Endothelial cell (in vitro differentiated cells): ENCODE measurements around the gene FAXDC2. TPM values are rescaled to one million over a fixed set of nuclear protein-coding genes. Genes with fewer than 3 reads are reported as not detected.

Experiments
- DNase-seq: peaks from one replicate; pipeline ENCODE4 v3.0.0; 2021; ENCODE audit warnings: low spot score
- H3K27ac Mint-ChIP-seq: one replicate; pipeline ENCODE4 v1.8.0; 2021; ENCODE audit warnings: mixed read lengths, inconsistent platforms; ENCODE audit not compliant: unreplicated experiment
- H3K27me3 Mint-ChIP-seq: one replicate; pipeline ENCODE4 v1.8.0; 2021; ENCODE audit warnings: mild to moderate bottlenecking, moderate library complexity, mixed read lengths, inconsistent platforms; ENCODE audit not compliant: unreplicated experiment
- H3K36me3 Mint-ChIP-seq: one replicate; pipeline ENCODE4 v1.8.0; 2021; ENCODE audit warnings: mild to moderate bottlenecking, low read depth, mixed read lengths, inconsistent platforms; ENCODE audit not compliant: unreplicated experiment
- H3K4me1 Mint-ChIP-seq: one replicate; pipeline ENCODE4 v1.8.0; 2021; ENCODE audit warnings: mild to moderate bottlenecking, mixed read lengths, inconsistent platforms; ENCODE audit not compliant: unreplicated experiment
- H3K4me3 Mint-ChIP-seq: one replicate; pipeline ENCODE4 v1.8.0; 2021; ENCODE audit warnings: mild to moderate bottlenecking, mixed read lengths, inconsistent platforms; ENCODE audit not compliant: unreplicated experiment
- H3K9me3 Mint-ChIP-seq: one replicate; pipeline ENCODE4 v1.8.0; 2021; ENCODE audit warnings: mixed read lengths, inconsistent platforms; ENCODE audit not compliant: unreplicated experiment
- total RNA-seq: library from RNA; stranded (reverse); fragmentation: NEBNext Ultra II Directional; extraction: Animal tissue kit (Norgen Biotek cat#: 25700); gene quantifications from one replicate; pipeline ENCODE4 v1.2.1, GENCODE V29; 2021; ENCODE audit not compliant: unreplicated experiment
- TF ChIP-seq, protein P1 (sequence below): fragments of 200-600 bp; sonication (generic); IDR thresholded peaks from one replicate; pipeline ENCODE4 v1.5.0; 2021; ENCODE audit warnings: antibody characterized with exemption; ENCODE audit not compliant: unreplicated experiment

FAXDC2 gene
- total RNA-seq, 1 donor from 2014 or later, result 9.3 TPM

DNA sequence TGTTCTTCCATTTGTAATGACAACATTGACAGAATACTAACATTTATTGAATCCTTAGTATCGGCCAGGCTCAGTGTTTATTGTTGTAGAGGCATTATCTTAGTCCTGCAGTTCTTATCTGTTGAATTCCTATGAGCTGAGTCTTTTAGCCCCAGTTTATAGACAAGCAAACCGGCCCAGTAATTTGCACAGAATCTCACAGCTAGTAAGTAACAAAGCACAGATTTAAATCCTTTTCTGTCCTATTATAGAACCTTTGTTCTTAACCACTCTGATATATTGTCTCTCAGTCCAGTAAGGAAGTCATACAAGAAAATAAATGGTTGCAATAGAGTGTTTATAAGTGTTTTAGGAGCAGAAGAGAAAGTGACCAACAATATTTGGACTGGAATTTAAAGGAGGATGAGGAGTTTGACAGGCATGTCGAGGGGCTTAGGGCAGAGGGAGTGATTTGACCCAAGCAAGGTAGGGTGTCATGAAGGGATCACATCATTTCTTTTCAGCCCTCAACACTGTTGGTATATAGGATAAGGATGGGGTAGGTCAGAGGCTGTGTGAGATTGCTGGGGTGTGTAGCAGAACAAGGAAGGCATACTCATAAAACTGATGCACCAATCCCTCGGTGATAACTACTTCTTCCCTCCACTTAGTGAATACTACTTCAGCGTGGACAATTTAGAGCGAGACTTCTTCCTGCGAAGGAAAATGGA lies 55.7 kb downstream of the FAXDC2 start:
- peaks cover 39% of the 10 kb centered on the region for H3K36me3 Mint-ChIP-seq
- H3K4me1 Mint-ChIP-seq, result peaks cover 20% of the 10 kb centered on the region
- peak overlapping the region; percentile 3 for H3K27ac Mint-ChIP-seq
- H3K27me3 Mint-ChIP-seq, result peaks cover 2% of the 10 kb centered on the region
- DNase-seq, result no peak
- TF ChIP-seq, protein P1, sequence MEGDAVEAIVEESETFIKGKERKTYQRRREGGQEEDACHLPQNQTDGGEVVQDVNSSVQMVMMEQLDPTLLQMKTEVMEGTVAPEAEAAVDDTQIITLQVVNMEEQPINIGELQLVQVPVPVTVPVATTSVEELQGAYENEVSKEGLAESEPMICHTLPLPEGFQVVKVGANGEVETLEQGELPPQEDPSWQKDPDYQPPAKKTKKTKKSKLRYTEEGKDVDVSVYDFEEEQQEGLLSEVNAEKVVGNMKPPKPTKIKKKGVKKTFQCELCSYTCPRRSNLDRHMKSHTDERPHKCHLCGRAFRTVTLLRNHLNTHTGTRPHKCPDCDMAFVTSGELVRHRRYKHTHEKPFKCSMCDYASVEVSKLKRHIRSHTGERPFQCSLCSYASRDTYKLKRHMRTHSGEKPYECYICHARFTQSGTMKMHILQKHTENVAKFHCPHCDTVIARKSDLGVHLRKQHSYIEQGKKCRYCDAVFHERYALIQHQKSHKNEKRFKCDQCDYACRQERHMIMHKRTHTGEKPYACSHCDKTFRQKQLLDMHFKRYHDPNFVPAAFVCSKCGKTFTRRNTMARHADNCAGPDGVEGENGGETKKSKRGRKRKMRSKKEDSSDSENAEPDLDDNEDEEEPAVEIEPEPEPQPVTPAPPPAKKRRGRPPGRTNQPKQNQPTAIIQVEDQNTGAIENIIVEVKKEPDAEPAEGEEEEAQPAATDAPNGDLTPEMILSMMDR, result no peak
- no peaks in the 10 kb centered on the region for H3K9me3 Mint-ChIP-seq
- H3K4me3 Mint-ChIP-seq, result no peak overlapping the region

DNA sequence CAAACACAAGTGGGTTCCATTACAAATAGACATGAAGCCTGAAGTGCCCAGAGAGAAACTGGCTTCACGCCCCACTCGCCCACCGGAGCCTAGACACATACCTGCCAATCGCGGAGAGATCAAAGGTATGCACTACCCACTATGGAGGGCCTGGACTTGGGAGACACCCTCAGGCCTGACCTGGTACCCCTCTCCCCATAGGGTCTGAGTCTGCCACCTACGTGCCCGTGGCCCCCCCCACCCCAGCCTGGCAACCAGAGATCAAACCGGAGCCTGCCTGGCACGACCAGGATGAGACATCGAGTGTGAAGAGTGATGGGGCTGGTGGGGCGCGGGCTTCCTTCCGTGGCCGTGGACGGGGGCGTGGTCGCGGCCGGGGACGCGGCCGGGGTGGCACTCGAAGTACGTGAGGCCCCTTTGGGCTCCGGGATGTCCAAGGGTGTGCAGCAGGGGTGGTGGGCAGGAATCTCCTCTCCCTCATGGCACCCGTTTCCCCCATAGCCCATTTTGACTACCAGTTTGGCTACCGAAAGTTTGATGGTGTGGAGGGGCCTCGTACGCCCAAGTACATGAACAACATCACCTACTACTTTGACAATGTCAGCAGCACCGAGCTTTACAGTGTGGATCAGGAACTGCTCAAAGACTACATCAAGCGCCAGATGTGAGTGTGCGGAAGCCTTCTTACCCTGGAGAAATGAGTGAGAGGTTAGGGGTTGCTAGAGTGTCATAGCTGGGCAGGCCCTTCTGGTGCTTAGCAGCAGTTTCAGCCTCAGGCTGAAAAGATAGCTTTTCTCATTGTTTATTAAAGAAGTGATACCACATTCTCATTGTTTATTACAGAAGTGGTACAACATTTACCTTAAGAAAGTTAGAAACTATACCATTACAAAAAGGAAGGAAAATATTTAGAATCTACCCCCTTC lies 56.5 kb downstream of the FAXDC2 start:
- Mint-ChIP-seq H3K4me1 (peaks cover 20% of the 10 kb centered on the region), H3K9me3 (no peaks in the 10 kb centered on the region), H3K27ac (no peak overlapping the region), H3K27me3 (peaks cover 2% of the 10 kb centered on the region), H3K36me3 (peaks cover 35% of the 10 kb centered on the region), H3K4me3 (peak overlapping the region; percentile 49)
- DNase-seq, result no peak
- TF ChIP-seq, protein P1, result no peak

DNA sequence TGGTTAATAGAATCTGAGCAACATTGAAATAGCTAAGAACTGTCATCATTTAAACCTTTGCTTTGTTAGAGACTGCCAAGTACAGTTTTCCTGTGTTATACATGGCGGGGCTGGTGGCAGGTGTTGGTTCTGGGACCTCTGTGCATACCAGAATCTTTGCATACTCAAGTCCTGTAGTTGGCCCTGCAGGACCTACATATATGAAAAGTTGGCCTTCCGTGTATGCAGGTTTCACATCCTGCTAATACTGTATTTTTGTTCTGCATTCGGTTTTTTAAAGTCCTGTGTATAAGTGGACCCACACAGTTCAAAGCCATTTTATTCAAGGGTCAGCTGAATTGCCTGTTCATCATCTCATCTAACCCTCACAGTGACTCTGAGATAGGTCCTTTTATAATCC lies 58.9 kb downstream of the FAXDC2 start:
- Mint-ChIP-seq H3K27me3 (peaks cover 4% of the 10 kb centered on the region), H3K36me3 (peaks cover 35% of the 10 kb centered on the region), H3K27ac (no peak overlapping the region), H3K4me3 (no peak overlapping the region), H3K4me1 (peaks cover 39% of the 10 kb centered on the region), H3K9me3 (no peaks in the 10 kb centered on the region)
- no peak for DNase-seq
- TF ChIP-seq, protein P1, result no peak

DNA sequence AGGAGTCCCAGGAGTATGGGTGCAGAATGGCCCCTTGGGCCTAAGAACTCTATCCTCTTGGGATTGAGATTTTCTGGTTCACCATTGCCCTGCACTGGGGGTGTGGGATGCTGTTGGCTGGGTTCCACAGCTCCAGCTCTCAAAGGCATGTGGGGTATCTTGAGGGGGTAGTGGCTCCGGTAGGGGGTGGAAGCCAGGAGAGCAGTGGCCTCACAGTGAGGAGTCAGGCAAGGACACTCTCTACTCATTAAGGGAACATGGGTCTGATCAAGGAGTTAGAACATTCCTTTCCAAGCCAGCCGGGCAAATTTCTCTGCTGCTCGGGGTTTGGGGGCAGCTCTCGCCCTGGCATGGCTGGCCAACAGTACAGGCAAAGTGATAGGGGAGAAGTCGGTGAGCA lies 62.2 kb downstream of the FAXDC2 start:
- no peak for DNase-seq
- H3K4me1 Mint-ChIP-seq, result peaks cover 59% of the 10 kb centered on the region
- peak overlapping the region; percentile 82 for H3K4me3 Mint-ChIP-seq
- H3K27me3 Mint-ChIP-seq, result peaks cover 2% of the 10 kb centered on the region
- peaks cover 18% of the 10 kb centered on the region for H3K36me3 Mint-ChIP-seq
- no peaks in the 10 kb centered on the region for H3K9me3 Mint-ChIP-seq
- H3K27ac Mint-ChIP-seq, result peak overlapping the region; percentile 93
- TF ChIP-seq, protein P1, result no peak
